IPS-20b (cell line): ENCODE data around the gene PRR15.

ENCODE experiments used
- H3K27ac ChIP-seq: one replicate; pipeline ENCODE4 v1.5.1; 2013; ENCODE audit warnings: low read length
- H3K27me3 ChIP-seq: 2 replicates; pipeline ENCODE4 v1.6.1; 2013; ENCODE audit warnings: mild to moderate bottlenecking, low read length, inconsistent platforms; ENCODE audit not compliant: insufficient read depth
- H3K36me3 ChIP-seq: 2 replicates; pipeline ENCODE4 v1.6.1; 2013; ENCODE audit warnings: low read depth, mild to moderate bottlenecking, inconsistent platforms, low read length, moderate library complexity; ENCODE audit not compliant: insufficient read depth
- H3K4me1 ChIP-seq: 2 replicates; pipeline ENCODE4 v1.6.1; 2013; ENCODE audit warnings: mild to moderate bottlenecking, control low read depth, inconsistent platforms, low read length, moderate library complexity; ENCODE audit not compliant: insufficient read depth
- H3K4me3 ChIP-seq: 2 replicates; pipeline ENCODE4 v1.5.1; 2013; ENCODE audit warnings: mild to moderate bottlenecking, low read length, inconsistent platforms
- H3K9ac ChIP-seq: 2 replicates; pipeline ENCODE4 v1.6.1; 2013; ENCODE audit warnings: low read depth, mild to moderate bottlenecking, inconsistent platforms, low read length, moderate library complexity
- H3K9me3 ChIP-seq: 2 replicates; pipeline ENCODE4 v1.6.1; 2013; ENCODE audit warnings: mild to moderate bottlenecking, low read depth, low read length, inconsistent platforms; ENCODE audit not compliant: insufficient read depth

The PRR15 gene

DNA sequence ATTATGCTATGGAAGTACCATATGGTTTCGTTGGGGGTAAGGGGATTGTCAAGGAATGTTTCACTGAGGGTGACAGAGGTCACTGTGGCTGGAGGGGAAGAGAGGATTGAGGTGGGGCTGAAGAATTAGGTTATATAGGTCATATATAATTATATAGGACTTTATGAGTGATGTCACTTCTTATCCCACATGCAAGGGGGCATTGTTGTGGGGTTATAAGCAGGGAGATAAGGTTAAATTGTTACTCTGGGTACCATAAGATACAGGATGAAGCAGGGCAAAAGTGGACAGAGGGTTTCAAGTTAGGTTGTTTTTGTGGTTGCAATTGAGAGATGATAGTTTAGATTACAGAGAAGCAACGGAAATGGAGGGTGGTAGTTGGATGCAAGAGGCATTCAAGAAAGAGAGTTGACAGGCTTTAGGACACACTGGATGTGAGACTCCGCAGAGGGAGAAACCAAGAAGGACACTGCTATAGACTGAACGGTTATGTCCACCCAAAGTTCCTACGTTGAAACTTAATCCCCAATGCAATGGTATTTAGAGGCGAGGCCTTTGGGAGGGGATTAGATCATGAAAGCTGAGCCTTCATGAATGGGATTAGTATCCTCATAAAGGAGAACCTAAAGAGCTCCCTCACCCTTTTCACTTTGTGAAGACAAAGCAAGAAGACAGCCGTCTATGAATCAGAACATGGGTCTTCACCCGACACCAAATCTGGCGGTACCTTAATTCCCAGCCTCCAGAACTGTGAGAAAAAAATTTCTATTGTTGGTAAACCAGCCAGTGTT, 7.0 kb upstream of the PRR15 start:
- Histone ChIP-seq H3K9me3 (no peaks in the 10 kb centered on the region; the same call in 1 of the 2 replicates), H3K4me1 (peaks cover 18% of the 10 kb centered on the region), H3K4me3 (no peak overlapping the region; the same call in 1 of the 2 replicates), H3K36me3 (no peaks in the 10 kb centered on the region), H3K27me3 (peaks cover 8% of the 10 kb centered on the region), H3K27ac (no peak overlapping the region), H3K9ac (no peak overlapping the region; the same call in 1 of the 2 replicates)

GRCh38 chr7:29557954-29558353, 5.7 kb upstream of the PRR15 start:
- no peaks in the 10 kb centered on the region for H3K9me3 ChIP-seq
- H3K4me1 ChIP-seq, result peaks cover 20% of the 10 kb centered on the region
- H3K9ac ChIP-seq, result peak overlapping the region; percentile 28; the same call in 1 of the 2 replicates
- H3K27me3 ChIP-seq, result peaks cover 17% of the 10 kb centered on the region
- peak overlapping the region; percentile 10; the same call in 1 of the 2 replicates for H3K4me3 ChIP-seq
- H3K27ac ChIP-seq, result no peak overlapping the region
- H3K36me3 ChIP-seq, result no peaks in the 10 kb centered on the region

GRCh38 chr7:29561271-29561670, 2.4 kb upstream of the PRR15 start:
- no peak overlapping the region for H3K4me3 ChIP-seq
- peaks cover 48% of the 10 kb centered on the region for H3K27me3 ChIP-seq
- H3K4me1 ChIP-seq, result peaks cover 20% of the 10 kb centered on the region
- H3K9me3 ChIP-seq, result no peaks in the 10 kb centered on the region
- no peak overlapping the region for H3K27ac ChIP-seq
- no peak overlapping the region for H3K9ac ChIP-seq
- H3K36me3 ChIP-seq, result no peaks in the 10 kb centered on the region

GRCh38 chr7:29562307-29562706, 1.3 kb upstream of the PRR15 start:
- no peaks in the 10 kb centered on the region for H3K9me3 ChIP-seq
- no peak overlapping the region for H3K27ac ChIP-seq
- H3K4me3 ChIP-seq, result peak overlapping the region; percentile 98
- peaks cover 48% of the 10 kb centered on the region for H3K27me3 ChIP-seq
- H3K9ac ChIP-seq, result peak overlapping the region; percentile 84; the same call in 1 of the 2 replicates
- H3K4me1 ChIP-seq, result peaks cover 16% of the 10 kb centered on the region
- H3K36me3 ChIP-seq, result peaks cover 4% of the 10 kb centered on the region; the same call in 1 of the 2 replicates

DNA sequence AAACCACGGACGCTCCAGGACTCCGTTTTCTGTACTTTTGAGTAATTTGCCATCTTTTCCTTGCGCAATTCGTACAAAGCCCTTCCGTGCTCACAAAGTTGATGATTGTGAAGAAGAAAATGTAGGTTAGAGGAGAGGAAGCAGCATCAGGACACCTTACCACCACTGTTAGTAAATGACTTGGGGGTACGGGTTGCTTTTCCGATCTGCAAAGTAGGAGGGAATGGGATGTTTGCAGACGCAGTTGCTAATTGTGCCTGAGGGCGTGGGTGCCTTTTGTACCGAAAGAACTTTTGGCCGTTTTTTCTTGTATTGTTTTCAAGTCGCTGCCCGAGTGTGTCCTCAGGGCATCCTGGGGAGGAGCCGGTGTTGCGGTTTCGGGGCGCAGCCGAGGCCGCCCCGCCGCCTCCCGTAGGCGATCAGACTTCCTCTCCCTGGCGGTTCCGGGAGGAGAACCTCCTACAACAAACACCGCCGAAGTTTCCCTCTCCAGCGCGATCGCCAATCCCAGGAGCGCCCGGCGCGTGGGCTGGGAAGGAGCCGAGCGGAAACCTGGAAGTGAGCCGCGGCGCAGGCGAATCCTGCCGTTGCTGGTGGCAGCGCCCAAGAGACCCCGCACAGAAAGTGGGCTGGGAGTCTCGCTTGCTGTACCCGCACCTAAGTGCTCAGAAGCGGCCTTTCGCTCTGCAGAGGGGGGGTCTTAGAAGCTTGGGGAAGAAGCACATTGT, 1.0 kb downstream of the PRR15 start:
- Histone ChIP-seq H3K9me3 (no peaks in the 10 kb centered on the region), H3K27me3 (peaks cover 48% of the 10 kb centered on the region), H3K27ac (no peak overlapping the region), H3K36me3 (peaks cover 5% of the 10 kb centered on the region; the same call in 1 of the 2 replicates), H3K4me3 (peak overlapping the region; percentile 98), H3K9ac (peak overlapping the region; percentile 84), H3K4me1 (peaks cover 13% of the 10 kb centered on the region; the same call in 1 of the 2 replicates)

DNA sequence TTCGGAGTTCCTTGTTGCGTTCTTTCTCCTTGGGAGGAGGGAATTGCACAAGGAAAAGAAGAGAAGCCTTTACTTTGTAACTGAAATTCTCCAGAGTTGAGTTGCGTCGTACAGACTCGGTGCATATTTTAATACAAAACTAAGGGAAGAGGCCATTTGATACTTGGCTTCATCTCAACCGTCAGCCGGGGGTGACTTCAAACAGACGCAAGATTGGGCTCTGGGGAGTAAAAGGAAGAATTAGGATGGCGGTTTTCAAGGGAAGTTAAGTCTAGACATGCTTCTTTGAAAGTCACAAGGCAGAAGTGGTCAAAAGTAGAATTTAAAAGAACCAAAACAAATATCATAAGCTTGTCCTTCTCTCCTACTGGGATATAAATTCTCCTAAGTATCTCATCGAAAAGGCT, 1.6 kb downstream of the PRR15 start:
- H3K27ac ChIP-seq, result no peak overlapping the region
- H3K9ac ChIP-seq, result peak overlapping the region; percentile 84; the same call in 1 of the 2 replicates
- H3K4me1 ChIP-seq, result peaks cover 19% of the 10 kb centered on the region; the same call in 1 of the 2 replicates

DNA sequence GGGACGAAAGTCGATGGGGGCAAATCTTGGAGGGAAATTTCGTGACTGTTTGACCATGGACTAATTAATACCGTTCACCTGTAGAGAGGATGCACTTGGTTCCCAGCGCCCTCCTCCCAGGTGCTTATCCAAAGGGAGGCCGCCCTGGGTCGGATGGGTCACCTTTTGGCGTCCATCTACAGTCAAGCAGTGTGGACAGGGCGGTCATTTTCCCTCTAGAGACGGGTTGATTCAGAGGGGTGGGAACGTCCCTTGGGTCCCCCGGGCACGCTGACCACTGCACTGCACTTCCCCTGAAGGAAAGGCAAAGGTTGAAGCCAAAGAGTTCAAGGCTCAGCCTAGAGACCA, 2.0 kb downstream of the PRR15 start:
- peak overlapping the region; percentile 98 for H3K4me3 ChIP-seq
- H3K27ac ChIP-seq, result no peak overlapping the region

More for the DNA sequence above, 1.6 kb downstream of the PRR15 start:
- Histone ChIP-seq H3K27me3 (peaks cover 48% of the 10 kb centered on the region), H3K9me3 (no peaks in the 10 kb centered on the region), H3K4me3 (peak overlapping the region; percentile 98), H3K36me3 (peaks cover 5% of the 10 kb centered on the region; the same call in 1 of the 2 replicates)

GRCh38 chr7:29565982-29566746, 2.5 kb downstream of the PRR15 start:
- H3K27me3 ChIP-seq, result peaks cover 44% of the 10 kb centered on the region
- H3K4me1 ChIP-seq, result peaks cover 21% of the 10 kb centered on the region; the same call in 1 of the 2 replicates
- no peak overlapping the region for H3K9ac ChIP-seq
- no peaks in the 10 kb centered on the region for H3K9me3 ChIP-seq
- peaks cover 5% of the 10 kb centered on the region; the same call in 1 of the 2 replicates for H3K36me3 ChIP-seq
- H3K4me3 ChIP-seq, result peak overlapping the region; percentile 98; the same call in 1 of the 2 replicates
- no peak overlapping the region for H3K27ac ChIP-seq

More for the DNA sequence above, 2.0 kb downstream of the PRR15 start:
- Histone ChIP-seq H3K9ac (peak overlapping the region; percentile 84; the same call in 1 of the 2 replicates), H3K4me1 (peaks cover 21% of the 10 kb centered on the region; the same call in 1 of the 2 replicates), H3K27me3 (peaks cover 48% of the 10 kb centered on the region), H3K9me3 (no peaks in the 10 kb centered on the region), H3K36me3 (peaks cover 5% of the 10 kb centered on the region; the same call in 1 of the 2 replicates)

- no peak overlapping the region for H3K4me3 ChIP-seq
- H3K9ac ChIP-seq, result no peak overlapping the region
- no peak overlapping the region for H3K27ac ChIP-seq
- no peaks in the 10 kb centered on the region for H3K9me3 ChIP-seq
- peaks cover 18% of the 10 kb centered on the region; the same call in 1 of the 2 replicates for H3K4me1 ChIP-seq
- peaks cover 5% of the 10 kb centered on the region; the same call in 1 of the 2 replicates for H3K36me3 ChIP-seq
- peaks cover 39% of the 10 kb centered on the region for H3K27me3 ChIP-seq
Measured at GRCh38 chr7:29567174-29567573, 3.5 kb downstream of the PRR15 start.

- H3K4me3 ChIP-seq, result peak overlapping the region; percentile 43; the same call in 1 of the 2 replicates
- peaks cover 15% of the 10 kb centered on the region for H3K27me3 ChIP-seq
- no peak overlapping the region for H3K27ac ChIP-seq
- no peak overlapping the region; the same call in 1 of the 2 replicates for H3K9ac ChIP-seq
- H3K36me3 ChIP-seq, result peaks cover 5% of the 10 kb centered on the region; the same call in 1 of the 2 replicates
- no peaks in the 10 kb centered on the region for H3K9me3 ChIP-seq
- peaks cover 18% of the 10 kb centered on the region; the same call in 1 of the 2 replicates for H3K4me1 ChIP-seq
Measured at GRCh38 chr7:29569648-29570047, 6.0 kb downstream of the PRR15 start.

DNA sequence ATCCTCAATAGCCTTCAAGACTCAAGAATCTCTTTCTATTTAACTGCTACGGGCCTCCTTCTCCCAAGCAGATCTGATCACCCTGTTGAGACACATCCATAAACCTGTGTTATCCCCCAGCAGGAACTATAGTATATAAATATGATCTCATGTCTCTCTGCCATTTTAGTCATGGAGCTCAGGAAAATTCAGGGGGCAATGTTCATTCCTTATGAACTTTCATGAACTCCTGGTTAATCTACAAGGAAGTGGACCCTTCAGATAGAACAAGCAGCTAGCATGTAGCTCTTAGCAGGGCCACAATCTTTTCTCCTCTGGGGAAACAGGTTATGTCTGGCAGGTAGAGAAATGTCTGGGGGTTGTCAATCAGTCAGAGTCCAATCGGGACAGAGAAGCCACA, 8.9 kb downstream of the PRR15 start:
- H3K36me3 ChIP-seq, result no peaks in the 10 kb centered on the region
- peaks cover 18% of the 10 kb centered on the region; the same call in 1 of the 2 replicates for H3K4me1 ChIP-seq
- H3K27me3 ChIP-seq, result no peaks in the 10 kb centered on the region
- H3K9ac ChIP-seq, result no peak overlapping the region
- no peak overlapping the region for H3K27ac ChIP-seq
- H3K9me3 ChIP-seq, result peaks cover 8% of the 10 kb centered on the region
- H3K4me3 ChIP-seq, result no peak overlapping the region
